ENCODE data around the gene CD8A.

CD8A gene

DNA sequence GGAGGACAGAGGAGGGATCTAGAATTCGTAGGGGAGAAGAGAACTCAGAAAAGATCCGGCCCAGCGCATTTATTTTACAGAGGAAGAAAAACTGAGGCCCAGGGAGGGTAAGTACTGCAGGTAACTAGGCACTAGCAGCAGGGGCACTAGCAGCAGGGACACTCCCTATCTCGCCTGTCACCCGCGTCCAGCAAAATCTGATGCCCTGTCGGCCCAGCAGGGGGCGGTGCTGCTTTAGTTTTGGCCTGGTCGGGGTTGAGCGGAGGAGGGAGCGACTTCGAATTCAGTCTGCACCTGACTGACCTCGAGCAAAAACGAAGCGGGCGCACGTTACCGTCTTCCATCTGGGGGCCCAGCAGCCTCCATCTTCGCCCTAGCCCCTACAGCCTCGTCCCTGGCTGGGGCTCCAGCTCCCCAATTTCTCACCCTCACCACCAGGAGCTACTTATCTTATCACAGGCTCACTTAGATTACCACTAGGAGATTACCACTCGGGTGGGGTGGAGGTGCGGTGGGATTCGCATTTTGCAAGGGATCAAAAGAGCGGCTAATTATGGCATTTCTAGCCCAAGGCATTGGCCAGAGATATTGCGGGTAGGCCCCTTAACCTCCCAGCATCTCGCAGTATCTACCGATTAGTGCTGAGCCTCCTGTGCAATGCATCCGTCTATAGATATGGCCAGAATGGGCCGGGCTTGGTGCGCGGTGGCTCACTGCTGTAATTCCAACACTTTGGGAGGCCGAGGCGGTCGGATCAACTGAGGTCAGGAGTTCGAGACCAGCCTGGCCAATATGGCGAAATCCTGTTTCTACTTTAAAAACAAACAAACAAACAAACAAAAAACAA lies 17.8 kb upstream of the CD8A start:
- peak; percentile 92 for DNase-seq (ENCODE audit: low spot score)

DNA sequence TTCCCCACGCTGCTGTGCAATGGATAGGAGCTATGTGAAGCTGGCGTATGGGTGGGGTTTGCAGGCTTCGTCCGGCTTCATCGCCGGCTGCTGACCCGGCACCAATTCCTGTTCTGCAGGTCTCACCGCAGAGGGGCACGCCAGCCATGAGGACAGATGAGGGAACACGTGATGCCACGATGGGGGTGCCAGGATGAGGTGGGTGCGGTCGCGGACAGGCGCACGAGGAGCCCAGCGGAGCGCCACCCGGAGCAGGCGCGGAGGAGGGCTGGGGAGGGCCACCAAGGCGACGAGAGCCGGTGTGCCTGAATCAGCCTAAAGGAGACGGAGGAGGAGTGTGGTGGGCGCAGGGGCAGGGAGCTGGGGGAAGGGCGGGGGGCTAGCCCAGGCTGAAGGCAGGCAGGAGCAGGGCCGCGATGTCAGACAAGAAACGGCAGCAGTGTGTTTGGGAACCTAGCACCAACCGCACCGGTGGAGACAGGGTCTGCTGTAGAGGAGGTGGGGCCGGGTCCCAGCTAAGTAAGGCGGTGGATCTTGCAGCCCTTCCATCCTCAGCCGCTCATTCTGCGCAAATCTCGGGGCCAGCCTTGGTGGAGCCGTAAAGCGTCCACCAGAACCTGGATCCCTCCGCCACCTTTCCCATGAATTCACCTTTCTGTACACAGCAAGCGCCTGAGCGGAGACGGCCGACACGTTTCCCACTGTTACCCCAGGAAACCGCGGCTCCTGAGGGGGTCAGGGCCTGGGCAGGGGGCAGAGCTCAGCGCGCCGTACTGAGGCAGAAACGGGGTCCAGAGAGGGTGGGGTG lies 17.0 kb upstream of the CD8A start:
- DNase-seq (ENCODE audit: low spot score) = peak; percentile 34

DNA sequence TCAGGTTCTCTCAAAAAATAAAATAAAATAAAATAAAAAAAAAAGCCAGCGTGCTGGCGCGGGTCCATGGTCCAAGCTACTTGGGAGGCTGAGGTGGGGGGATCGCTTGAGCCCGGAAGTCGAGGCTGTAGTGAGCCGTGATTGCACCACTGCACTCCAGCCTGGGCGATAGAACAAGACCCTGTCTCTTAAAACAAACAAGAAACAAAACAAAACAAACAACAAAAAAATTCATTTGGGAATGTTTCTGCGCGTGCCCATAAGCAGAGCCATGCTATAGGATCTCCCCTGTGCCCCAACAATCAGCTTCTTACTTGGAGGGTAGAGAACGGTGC lies 16.4 kb upstream of the CD8A start:
- DNase-seq (ENCODE audit: low spot score) = no peak

DNA sequence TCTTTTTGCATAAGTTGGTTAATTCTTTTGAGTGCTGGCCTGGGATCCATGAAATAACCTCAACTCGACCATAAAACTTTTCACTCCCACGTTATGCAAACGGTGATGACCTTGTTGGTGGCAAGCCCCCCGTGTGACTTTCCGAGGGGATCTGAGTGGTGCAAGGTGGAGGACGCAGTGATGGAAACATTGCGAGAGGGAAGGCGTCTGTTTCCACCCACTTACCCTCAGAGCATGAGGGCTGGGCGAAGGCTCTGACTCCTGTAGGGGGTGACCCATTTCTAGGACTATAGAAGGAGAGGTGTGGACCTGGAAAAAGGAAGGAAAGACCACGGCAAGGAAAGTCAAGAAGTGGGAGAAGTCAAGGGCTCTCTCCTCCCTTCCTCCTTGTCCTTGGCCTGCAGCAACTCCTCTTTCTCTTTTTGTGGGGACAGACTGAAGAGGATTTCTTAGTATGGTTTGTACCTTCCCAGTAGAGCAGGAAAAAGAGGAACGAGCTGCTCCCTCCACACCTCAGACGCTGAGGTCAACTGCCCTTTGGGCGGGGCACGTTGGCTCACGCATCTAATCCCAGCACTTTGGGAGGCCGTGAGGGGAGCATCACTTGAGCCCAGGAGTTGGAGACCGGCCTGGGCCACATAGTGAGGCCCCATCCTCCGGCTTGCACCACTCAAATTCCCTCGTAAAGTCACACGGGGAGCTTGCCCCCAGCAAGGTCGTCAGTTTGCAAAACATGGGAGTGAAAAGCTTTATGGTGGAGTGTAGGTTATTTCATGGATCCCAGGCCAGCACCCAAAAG lies 15.5 kb upstream of the CD8A start:
- DNase-seq (ENCODE audit: low spot score) = no peak

DNA sequence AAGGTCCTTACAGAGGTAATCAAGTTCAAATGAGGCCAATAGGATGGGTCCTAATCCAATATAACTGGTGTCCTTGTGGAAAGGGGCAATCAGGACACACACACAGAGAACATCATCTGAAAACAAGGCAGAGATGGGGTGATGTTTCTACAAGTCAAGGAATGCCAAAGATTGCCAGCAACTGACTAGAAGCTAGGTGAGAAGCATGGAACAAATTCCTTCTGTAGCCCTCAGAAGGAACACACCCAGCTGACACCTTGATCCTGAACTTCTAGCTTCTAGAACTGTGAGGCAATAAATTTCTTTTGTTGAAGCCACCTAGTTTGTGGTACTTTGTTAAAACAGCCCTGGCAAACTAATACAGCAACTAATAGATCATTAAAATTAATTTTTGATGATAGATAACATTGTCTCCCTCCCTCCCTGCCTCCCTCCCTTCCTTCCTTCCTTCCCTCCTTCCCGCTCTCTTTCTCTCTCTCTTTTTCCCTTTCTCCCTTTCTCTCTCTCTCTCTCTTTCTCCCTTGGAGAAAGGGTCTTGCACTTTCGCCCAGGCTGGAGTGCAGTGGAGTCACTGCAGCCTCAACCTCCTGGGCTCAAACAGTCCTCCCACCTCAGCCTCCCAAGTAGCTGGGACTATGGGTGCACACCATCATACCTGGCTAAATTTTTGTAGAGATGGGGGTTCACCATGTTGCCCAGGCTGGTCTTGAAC lies 10.3 kb upstream of the CD8A start:
- no peak for DNase-seq (ENCODE audit: low spot score)

DNA sequence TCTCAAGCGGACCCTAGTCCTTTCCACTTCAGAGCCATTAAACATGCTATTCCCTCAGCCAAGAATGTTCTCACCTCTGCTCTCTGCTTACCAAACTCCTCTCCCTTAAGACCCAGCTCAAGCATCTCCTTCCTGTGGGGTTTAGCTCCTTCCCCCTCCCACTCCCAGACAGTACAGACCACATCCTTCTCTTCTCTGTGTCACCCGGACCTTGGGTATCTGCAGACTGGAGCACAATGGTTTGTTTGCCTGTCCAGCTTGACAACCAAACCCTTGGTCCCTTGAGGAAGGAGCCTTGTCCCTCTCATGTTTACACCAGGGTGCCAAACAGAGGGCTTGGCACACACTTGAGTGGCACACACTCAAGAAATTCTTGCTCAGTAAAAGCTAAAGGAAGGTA lies 4.1 kb upstream of the CD8A start:
- no peak for DNase-seq (ENCODE audit: low spot score)

DNA sequence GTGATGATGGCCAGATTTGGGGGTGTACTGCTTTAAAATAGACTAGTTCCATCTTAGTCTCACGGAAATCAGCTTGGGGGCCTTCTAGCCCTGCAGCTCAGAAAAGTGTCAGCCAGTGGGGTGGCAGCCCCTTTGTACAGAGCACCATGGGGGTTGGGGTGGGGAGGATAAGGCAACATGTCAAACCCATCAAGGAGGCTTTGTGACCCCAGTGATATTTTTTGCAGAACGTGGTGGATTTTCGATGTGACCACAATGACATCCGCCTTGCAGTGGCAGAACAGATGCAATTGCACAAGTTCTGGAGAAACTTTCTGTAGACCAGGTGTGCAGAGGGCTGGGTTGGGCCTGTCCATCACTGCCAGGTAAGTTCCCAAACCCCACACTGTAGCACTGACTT lies 3.0 kb upstream of the CD8A start:
- no peak for DNase-seq (ENCODE audit: low spot score)

DNA sequence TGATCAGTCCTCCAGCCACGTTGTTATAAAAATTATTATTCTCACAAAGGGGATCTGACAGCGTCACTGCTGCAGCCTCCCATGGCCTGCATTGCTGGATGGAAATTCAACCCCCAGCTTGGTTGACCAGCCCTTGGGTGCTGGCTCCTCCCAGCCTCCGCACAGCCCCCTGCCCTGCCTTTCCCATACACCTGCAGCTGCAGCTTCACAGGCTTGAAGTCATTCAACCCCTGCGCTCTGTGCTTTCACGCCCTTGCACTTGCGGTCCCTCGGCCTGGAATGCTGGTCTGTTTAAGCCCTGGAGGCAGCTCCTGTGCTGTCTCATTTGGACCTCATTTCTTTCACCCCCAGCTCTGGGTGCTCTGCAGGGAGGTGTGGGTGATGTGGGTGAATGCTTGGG lies 860 bp upstream of the CD8A start:
- no peak for DNase-seq (ENCODE audit: low spot score)

DNA sequence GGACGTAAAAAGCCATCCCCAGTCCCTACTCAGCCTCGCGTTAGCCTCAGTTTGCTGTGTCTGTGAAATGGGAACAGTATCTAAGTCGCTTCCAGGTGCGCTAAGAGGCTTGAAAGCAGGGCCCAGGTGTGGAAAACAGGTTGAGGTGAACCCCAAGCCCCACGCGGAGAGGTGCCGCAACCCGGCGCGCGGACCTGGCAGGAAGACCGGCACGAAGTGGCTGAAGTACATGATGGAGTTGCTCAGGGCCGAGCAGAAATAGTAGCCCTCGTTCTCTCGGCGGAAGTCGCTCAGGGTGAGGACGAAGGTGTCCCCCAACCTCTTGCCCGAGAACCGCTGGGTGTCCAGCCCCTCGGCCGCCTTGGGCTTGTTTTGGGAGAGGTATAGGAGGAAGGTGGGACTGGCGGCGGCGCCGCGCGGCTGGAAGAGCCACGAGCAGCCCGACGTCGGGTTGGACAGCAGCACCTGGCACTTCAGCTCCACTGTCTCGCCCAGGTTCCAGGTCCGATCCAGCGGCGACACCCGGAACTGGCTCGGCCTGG lies 508 bp downstream of the CD8A start:
- no peak for DNase-seq (ENCODE audit: low spot score)

DNA sequence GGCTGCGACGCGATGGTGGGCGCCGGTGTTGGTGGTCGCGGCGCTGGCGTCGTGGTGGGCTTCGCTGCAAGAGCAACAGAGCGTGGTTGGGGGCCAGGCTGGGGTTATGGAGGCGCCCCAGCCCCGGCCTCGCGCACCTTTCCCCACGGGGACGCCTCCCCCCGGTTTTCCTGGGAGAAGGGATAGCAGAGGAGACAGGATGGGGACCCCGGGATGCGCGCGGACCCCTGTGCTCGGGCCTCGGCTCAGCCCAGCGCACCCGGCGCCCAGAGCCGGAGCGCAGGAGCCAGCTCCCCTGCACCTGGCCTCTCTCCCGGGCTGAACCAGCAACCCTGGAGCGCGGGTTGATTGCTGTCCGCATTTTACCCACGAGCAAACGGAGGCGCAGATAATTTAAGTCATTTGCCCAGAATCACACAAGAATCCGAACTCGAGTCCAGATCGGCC lies 1.0 kb downstream of the CD8A start:
- DNase-seq (ENCODE audit: low spot score) = no peak

DNA sequence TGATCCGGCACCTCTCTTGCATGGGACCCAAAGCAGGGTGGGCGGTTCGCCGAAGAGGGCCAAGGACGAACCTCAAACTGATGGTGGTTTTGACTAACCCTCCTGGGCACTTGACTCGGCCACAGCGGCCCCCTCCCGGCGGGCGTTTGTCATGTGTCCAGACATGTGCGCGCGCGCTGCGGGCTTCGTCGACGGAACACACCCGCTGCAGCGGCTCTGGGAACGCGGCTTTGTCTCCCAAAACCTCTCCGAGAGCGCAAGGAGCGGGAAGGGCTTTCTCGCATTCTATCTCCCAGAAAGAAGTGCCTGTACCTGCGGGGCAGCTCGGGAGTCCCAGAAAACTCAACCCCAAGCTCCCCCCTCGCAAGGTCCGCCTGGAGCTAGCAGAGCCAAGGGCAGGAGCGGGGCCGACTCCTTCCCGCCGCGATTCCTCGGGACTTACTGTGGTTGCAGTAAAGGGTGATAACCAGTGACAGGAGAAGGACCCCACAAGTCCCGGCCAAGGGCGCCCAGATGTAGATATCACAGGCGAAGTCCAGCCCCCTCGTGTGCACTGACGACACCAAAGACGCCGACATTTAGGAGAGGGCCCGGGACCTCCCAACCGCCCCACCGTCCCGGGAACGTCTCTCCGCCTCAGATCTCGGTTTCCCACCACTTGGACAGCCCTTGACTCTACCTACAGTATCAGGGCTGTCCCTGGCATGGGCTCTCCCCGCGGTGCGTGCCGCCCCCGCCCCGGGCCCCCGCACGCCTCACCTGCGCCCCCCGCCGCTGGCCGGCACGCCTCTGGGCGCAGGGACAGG lies 1.6 kb downstream of the CD8A start:
- DNase-seq (ENCODE audit: low spot score) = no peak

DNA sequence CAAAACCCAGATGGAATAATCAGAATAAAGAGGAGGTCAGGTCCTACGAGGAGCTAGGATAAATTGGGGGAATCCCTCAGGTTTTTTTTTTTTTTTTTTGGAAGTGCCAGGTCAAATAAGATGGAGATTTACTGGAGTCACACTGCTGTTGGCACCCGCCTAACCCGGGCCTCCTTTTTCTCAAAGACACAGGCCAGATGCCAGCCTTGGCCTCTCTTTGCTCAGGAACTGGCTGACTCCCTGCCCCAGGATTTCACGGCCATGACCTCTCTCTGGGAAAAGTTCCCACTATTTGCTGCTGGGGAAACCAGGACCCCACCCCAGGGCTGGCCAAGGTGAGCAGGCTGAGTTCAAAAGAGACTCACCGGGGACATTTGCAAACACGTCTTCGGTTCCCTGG lies 2.5 kb downstream of the CD8A start:
- DNase-seq (ENCODE audit: low spot score) = no peak

DNA sequence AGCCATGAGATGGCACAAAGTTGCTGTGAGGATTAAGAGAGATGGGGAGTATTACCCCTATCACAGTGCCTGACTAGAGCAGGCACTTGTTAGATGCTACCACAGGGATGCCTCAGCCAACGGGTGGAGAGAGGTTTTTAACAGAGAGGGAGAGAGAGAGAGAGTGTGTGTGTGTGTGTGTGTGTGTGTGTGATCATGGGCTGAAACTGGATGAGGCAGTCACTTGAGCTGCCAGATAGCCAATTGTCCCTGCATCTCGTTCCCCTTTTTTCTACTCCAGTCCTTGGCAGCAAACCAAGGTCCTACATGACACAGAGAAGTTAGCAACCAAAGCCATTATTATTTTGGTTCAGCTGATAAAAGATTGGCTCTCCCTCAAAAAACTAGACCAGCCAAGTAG lies 3.0 kb downstream of the CD8A start:
- DNase-seq (ENCODE audit: low spot score) = no peak

DNA sequence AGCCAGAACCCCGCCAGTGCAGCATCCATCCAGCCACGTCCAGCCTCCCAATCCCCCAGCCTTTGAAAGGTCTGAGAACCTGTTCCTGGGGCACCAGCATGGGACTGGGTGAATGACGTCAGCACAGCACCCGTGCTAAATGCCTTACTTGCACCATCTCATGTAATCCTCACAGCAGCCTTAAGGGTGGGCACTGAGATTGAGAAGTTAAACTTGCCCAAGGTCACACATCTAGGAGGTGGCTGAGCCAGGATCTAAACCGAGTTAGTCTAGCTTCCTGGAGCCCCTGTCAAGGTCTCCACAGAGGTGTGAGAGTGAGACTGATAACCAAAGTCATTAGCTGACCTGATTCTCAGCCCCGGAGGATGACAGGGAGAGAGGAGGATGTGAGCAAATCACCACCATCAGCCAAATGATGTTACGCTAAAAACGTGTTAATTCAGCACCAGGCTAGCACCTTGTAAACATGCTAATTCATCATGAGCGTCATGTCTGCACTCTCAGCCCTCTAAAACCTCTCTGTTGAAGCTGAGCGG lies 4.6 kb downstream of the CD8A start:
- no peak for DNase-seq (ENCODE audit: low spot score)

DNA sequence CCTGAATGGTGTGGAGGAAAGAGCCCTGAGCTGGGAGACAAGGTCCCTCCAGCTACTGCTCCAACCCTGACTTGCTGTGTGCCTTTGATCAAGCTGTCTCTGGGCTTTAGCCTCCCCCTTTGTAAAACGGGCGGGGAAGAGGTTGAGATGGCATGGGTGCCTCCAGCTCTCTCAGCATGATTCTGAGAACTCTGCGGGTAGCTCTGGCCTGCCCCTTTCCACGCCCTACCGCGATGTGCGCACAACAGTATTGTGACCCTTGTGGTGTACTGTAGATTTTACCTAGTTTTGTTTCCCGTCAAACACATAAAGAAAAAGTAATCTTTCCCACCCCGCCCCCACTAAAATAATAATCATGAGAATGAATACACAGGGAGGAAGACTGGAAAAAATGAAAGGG lies 5.3 kb downstream of the CD8A start:
- no peak for DNase-seq (ENCODE audit: low spot score)

DNA sequence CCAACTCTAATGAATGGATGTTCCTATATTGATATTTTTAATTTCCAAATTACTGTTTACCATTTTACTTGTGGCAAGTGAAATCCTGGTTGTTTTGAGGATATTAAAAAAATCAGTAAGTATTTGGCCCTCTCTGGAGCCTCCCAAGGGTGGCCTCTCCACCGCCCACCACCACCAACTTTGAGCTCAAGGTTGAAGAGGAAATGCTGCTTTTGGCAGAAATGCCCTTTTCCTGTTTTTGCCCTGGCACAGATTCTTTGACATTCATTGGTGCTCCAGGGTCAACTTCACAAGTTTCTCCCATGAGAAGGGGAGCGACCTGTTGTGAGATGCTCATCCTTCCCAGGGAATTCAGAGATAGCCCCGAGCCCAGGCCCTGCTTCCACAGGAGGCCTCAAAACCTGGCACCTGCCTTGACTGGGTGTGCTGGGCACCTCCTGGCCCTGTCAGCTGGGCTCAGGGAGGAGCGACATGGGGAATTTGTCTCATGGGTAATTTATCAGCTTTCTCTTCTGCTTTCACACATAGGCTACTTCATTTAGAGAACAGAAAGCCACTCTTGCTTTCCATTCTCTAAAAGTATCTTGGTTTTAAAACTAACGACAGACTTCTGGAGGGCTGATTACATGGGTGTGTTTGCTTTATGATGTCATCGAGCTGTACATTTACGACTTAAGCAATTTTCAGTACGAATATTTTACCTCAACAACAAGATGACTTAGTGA lies 6.9 kb downstream of the CD8A start:
- no peak for DNase-seq (ENCODE audit: low spot score)

DNA sequence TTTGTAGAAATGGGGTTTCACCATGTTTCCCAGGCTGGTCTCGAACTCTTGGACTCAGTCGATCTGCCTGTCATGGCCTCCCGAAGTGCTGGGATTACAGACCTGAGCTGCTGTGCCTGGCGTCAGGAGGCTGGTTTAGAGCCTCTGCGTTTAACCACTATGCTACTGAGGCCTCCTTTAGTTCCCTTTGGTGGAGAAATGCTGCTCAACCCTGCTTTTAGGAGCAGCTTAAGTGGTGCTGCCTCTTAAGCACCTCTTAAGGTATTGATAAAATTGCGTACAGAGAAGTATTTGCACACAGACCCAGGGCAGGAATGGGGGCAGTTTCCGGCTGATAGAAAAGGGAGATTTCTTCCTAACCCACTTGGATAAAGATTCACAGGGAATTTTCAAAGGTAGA lies 8.0 kb downstream of the CD8A start:
- DNase-seq (ENCODE audit: low spot score) = no peak

DNA sequence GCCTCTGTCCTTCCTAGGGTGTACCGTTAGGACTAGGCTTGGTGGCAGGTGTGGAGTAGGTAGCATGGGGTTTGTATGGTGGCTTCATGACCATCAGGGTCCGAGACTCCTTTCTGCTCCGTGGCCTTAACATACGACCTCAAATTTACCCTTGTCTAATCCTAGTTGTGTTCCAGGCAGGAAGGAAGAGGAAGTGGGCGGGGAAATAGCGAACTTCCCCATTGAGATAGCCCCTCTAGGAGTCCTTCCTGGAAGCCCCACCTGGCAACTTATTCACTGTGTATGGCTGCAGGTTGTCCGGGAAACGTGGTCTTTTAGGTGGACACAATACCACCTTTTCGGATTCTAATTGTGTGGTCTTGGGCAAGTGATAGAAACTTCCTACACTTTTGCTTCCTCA lies 9.3 kb downstream of the CD8A start:
- DNase-seq (ENCODE audit: low spot score) = no peak

DNA sequence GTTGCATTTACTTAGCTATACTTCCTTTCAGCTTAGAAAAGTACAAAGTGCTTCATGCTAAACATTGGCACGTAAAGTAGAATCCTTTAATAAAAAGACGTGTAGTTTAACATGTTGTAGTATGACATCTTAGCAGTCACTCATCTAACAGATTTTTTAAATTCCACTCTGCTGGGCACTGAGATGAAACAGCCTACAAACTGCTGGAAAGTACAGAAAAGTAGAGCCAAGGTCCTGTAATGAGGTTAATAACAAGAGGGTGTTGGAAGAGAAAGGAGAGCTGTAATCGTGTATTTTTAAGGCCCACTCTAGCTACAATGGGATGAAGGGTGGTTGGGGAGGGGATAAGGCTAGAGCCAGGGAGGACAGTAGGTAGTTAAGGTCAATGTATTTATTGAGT lies 10.7 kb downstream of the CD8A start:
- DNase-seq (ENCODE audit: low spot score) = no peak

DNA sequence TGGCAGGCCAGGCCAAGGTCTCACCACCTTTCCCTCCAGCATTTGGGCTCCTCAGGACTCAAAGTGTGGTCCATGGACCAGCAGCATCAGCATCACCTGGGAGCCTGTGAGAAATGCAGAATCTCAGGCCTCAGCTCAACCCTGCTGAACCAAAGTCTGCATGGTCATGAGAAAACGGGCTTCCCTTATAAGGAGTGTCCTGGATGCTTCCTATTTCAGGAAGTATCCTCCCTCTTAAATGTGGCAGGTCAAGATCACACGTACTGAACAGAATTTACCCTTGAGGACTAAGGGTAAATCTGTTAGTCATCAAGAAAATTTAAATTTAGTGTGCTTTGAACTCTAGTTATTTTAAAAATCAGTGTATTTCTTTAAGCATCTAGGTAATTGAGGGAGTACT lies 11.8 kb downstream of the CD8A start:
- DNase-seq (ENCODE audit: low spot score) = no peak
